Fibroblast of the aortic adventitia (primary cell): ENCODE data around the gene GFPT2. TPM values are rescaled to one million over a fixed set of nuclear protein-coding genes. Genes with fewer than 3 reads are reported as not detected.
A peak's percentile ranks its signal among the peaks of the same experiment; 100 is the strongest.
"Not testable (repeated sequence)": the region's sequence is repeated elsewhere in the genome, so short reads cannot be mapped to it uniquely, and the experiment has no call there.

Source experiments
- DNase-seq: peaks from one replicate; pipeline ENCODE4 v3.0.0-alpha.2; 2010; ENCODE audit warnings: low read depth
- H3K4me3 ChIP-seq: 2 replicates; pipeline ENCODE4 v1.5.1; 2011; ENCODE audit warnings: low read depth, mild to moderate bottlenecking, control low read depth, low read length, moderate library complexity
- CTCF ChIP-seq: IDR thresholded peaks from 2 replicates; pipeline ENCODE4 v1.5.1; 2011; ENCODE audit warnings: mild to moderate bottlenecking, low read length, control low read depth, inconsistent platforms; ENCODE audit not compliant: insufficient read depth
- total RNA-seq: library from RNA; depleted of rRNA; stranded (reverse); fragments of >200 nt; gene quantifications from 2 replicates; pipeline ENCODE4 v1.2.3, GENCODE V29; 2012; ENCODE audit warnings: low replicate concordance

Gene GFPT2
- total RNA-seq, 1 donor, result 69.8 TPM

GRCh38 chr5:180303226-180304015, 49.7 kb downstream of the GFPT2 start:
- DNase-seq, result no peak
- H3K4me3 ChIP-seq, result no peak overlapping the region
- no peak for TF ChIP-seq CTCF

- no peak for DNase-seq
- H3K4me3 ChIP-seq, result no peak overlapping the region
- no peak for TF ChIP-seq CTCF
Measured at GRCh38 chr5:180302256-180302655, 50.9 kb downstream of the GFPT2 start.

GRCh38 chr5:180301253-180301652, 51.9 kb downstream of the GFPT2 start:
- no peak for TF ChIP-seq CTCF
- no peak for DNase-seq
- H3K4me3 ChIP-seq, result no peak overlapping the region

DNA sequence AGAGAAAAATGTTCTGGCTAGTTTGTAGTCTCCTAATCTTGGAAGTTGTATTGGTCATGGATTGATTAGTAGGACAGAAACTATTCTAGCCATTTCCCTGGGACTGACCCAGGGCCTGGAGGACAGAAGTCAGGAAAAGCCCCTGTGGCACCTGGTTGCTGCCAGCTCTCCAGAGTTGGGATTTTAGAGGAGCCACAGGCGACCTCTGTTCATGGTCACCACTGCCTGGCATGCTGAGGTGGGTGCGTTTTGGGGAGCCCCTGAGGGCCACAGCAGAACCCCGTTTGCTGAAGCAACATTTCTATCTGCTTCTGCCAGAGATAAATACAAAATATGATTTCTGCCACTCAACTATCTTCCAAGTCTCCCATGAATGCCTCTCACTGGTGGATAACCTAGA, 53.6 kb downstream of the GFPT2 start:
- no peak for TF ChIP-seq CTCF
- DNase-seq, result no peak
- H3K4me3 ChIP-seq, result no peak overlapping the region

DNA sequence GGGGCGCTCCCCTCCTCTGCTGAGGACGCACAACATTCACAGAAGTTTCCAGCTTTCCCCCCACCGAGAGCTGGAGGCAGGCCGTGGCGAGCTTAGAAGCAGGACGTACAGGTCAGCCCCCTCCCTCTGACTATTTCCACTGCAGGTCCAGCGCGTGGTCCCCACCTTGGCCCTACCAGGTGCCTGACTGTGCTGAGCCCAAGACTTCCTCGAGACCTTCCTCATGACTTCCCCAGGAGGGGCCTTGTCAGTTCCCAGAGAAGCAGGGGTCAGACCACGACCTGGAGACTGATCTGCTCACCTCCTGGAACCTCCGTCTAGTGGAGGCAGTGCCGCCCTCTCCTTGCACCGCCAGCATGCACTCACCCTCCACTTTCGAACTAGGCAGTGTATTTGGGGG, 54.1 kb downstream of the GFPT2 start:
- H3K4me3 ChIP-seq, DNase-seq: not testable (repeated sequence)

- DNase-seq, result no peak
- no peak overlapping the region for H3K4me3 ChIP-seq
- no peak for TF ChIP-seq CTCF
Measured at GRCh38 chr5:180297587-180298282, 55.4 kb downstream of the GFPT2 start.

- no peak overlapping the region for H3K4me3 ChIP-seq
- TF ChIP-seq CTCF, result peak; percentile 21
- peak; percentile 22 for DNase-seq
Measured at GRCh38 chr5:180296771-180297170, 56.4 kb downstream of the GFPT2 start.
